IPS DF 6.9 (cell line): ENCODE measurements around the gene PARD6A.

ENCODE experiments used
- DNase-seq: peaks from one replicate; pipeline ENCODE4 v3.0.0-alpha.2; 2013; ENCODE audit warnings: low read depth, low spot score
- H3K27ac ChIP-seq: one replicate; pipeline ENCODE4 v1.5.1; 2013; ENCODE audit warnings: low read length, control low read depth
- H3K27me3 ChIP-seq: 2 replicates; pipeline ENCODE4 v1.6.1; 2013; ENCODE audit warnings: mild to moderate bottlenecking, low read length; ENCODE audit not compliant: control insufficient read depth, insufficient read depth
- H3K36me3 ChIP-seq: 2 replicates; pipeline ENCODE4 v1.6.1; 2013; ENCODE audit warnings: low read length; ENCODE audit not compliant: control insufficient read depth, insufficient read depth
- H3K4me1 ChIP-seq: 2 replicates; pipeline ENCODE4 v1.6.1; 2013; ENCODE audit warnings: low read length; ENCODE audit not compliant: control insufficient read depth, insufficient read depth
- H3K4me3 ChIP-seq: 2 replicates; pipeline ENCODE4 v1.5.1; 2013; ENCODE audit warnings: mild to moderate bottlenecking, low read length
- H3K9me3 ChIP-seq: 2 replicates; pipeline ENCODE4 v1.6.1; 2013; ENCODE audit warnings: low read length, inconsistent platforms; ENCODE audit not compliant: control insufficient read depth, insufficient read depth
- WGBS: extraction: QIAGEN DNeasy Blood & Tissue Kit; methylation state at CpG from one replicate; pipeline ENCODE4 v1.1.7; 2013; ENCODE audit warnings: mixed read lengths, missing lambda C conversion rate; ENCODE audit not compliant: insufficient read length, insufficient coverage; 5-methylcytosine and 5-hydroxymethylcytosine counted together

Gene PARD6A

DNA sequence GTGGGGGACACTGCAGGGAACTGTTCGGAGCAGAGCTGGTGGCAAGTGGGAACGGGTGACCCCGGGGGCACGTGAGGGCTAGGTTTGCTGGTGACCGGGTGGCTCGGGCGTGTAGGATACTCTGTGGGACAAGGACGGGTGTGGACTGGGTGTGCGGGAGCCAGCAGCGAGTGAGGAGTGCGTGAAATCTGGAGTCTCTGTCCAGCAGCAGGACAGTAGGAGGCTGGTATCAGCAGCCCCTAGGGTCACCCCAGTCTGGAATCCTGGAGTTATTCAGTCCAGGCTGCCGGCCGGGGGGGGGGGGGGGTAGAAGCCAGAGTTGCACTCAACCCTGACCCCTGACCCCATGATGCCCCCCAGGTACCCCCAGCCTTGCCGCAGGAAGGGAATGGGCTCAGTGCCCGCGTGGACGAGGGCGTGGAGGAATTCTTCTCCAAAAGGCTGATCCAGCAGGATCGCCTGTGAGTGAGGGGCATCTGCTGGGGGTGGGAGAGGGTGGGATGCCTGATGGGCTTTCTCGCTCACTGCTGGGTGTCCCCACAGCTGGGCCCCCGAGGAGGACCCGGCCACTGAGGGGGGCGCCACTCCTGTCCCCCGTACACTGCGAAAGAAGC is 6.9 kb upstream of the PARD6A start:
- Histone ChIP-seq H3K4me1 (peaks cover 7% of the 10 kb centered on the region), H3K36me3 (peaks cover 13% of the 10 kb centered on the region), H3K27me3 (no peaks in the 10 kb centered on the region), H3K9me3 (no peaks in the 10 kb centered on the region), H3K4me3 (peak overlapping the region; percentile 55; the same call in 1 of the 2 replicates), H3K27ac (no peak overlapping the region)
- no CpG with 5 or more reads among the region's 25 CpGs for WGBS
- no peak for DNase-seq

DNA sequence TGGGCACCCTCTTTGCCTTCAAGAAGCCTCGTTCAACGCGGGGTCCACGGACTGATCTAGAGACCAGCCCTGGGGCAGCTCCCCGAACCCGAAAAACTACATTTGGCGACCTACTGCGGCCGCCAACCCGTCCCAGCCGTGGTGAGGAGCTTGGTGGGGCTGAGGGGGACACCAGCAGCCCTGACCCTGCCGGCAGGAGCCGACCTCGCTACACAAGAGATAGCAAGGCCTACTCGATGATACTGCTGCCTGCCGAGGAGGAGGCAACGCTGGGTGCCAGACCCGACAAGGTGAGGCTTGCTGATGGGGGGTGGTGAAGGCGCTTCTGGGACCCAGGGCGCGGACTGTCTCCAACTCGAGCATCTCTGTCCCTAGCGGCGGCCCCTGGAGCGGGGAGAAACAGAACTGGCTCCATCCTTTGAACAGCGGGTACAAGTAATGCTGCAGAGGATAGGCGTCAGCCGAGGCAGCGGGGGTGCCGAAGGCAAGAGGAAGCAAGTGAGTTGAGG is 6.3 kb upstream of the PARD6A start:
- H3K9me3 ChIP-seq, result no peaks in the 10 kb centered on the region
- H3K4me3 ChIP-seq, result no peak overlapping the region
- no peak for DNase-seq
- H3K27ac ChIP-seq, result no peak overlapping the region
- H3K4me1 ChIP-seq, result peaks cover 10% of the 10 kb centered on the region
- peaks cover 11% of the 10 kb centered on the region for H3K36me3 ChIP-seq
- no CpG with 5 or more reads among the region's 30 CpGs for WGBS
- H3K27me3 ChIP-seq, result no peaks in the 10 kb centered on the region

DNA sequence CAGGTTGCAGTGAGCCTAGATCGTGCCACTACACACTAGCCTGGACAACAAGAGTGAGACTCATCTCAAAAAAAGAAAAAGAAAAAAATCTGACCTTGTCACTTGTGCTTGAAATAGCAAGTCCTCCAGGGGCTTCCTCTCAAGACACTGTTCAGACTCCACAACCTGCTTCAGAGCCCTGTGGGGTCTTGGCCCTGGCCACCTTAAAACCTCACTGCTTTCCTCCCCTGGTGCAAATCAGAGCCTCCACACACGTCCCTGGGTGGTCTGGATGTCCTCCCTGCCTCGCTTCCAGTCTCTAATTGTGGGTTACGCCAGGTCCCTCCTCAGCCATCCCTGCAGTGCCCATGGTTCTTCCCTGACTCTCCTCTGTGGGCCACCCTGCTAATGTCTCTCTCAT is 5.4 kb upstream of the PARD6A start:
- no CpG with 5 or more reads among the region's 4 CpGs for WGBS
- Histone ChIP-seq H3K27ac (no peak overlapping the region), H3K4me3 (no peak overlapping the region), H3K4me1 (peaks cover 7% of the 10 kb centered on the region), H3K27me3 (no peaks in the 10 kb centered on the region), H3K36me3 (peaks cover 11% of the 10 kb centered on the region), H3K9me3 (no peaks in the 10 kb centered on the region)
- no peak for DNase-seq

DNA sequence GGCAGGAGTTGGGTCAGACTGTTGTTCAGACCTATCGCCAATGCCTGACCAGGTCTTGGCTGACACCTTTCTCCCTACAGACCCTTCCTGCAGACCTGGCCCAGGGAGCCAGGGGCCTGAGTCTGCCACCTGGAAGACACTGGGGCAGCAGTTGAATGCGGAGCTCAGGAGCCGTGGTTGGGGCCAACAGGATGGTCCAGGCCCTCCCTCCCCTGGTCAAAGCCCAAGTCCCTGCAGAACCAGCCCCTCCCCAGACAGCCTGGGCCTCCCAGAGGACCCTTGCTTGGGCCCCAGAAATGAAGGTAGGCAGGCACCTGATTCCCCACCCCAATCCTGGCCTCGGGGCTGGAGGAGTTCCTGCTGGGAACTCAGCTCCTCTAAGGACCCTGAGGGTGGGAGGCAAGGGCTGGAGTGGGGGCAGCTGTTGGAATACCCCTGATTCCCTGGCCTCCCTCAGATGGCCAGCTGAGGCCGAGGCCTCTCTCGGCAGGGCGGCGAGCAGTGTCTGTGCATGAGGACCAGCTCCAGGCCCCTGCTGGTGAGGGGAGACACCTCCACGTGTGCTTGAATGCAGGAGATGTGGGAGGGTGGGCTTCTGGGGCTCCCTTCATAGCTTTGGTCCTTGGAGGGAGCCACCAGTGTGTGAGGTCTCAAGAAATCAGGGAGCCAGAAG is 4.3 kb upstream of the PARD6A start:
- no peak overlapping the region for H3K4me3 ChIP-seq
- H3K27me3 ChIP-seq, result no peaks in the 10 kb centered on the region
- H3K36me3 ChIP-seq, result peaks cover 10% of the 10 kb centered on the region
- H3K9me3 ChIP-seq, result no peaks in the 10 kb centered on the region
- no CpG with 5 or more reads among the region's 9 CpGs for WGBS
- peaks cover 7% of the 10 kb centered on the region for H3K4me1 ChIP-seq
- no peak for DNase-seq
- H3K27ac ChIP-seq, result no peak overlapping the region

DNA sequence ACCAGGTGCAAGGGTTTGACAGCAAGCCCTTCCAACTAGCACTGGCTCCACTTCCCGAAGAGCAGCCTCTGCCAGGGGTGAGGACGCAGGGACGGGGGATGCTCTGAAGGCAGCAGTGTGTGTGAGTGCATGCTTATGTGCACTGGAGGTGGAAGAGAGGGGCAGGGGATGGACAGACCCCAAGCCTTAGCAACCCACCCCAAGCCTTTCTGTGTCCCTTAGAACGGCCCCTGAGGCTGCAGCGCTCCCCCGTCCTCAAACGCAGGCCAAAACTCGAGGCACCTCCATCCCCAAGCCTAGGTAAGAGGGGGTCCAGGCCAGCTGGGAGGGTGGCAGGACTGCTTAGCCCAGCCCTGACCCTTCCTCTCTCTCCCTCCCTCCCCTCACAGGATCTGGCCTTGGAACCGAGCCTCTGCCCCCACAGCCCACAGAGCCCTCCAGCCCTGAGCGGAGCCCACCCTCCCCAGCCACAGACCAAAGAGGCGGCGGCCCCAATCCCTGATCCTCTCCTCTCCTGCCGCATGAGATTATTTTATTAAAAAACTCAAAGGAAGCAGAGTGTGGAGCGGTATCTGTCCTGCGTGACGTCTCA is 3.6 kb upstream of the PARD6A start:
- peaks cover 6% of the 10 kb centered on the region; the same call in 1 of the 2 replicates for H3K36me3 ChIP-seq
- no CpG with 5 or more reads among the region's 16 CpGs for WGBS

DNA sequence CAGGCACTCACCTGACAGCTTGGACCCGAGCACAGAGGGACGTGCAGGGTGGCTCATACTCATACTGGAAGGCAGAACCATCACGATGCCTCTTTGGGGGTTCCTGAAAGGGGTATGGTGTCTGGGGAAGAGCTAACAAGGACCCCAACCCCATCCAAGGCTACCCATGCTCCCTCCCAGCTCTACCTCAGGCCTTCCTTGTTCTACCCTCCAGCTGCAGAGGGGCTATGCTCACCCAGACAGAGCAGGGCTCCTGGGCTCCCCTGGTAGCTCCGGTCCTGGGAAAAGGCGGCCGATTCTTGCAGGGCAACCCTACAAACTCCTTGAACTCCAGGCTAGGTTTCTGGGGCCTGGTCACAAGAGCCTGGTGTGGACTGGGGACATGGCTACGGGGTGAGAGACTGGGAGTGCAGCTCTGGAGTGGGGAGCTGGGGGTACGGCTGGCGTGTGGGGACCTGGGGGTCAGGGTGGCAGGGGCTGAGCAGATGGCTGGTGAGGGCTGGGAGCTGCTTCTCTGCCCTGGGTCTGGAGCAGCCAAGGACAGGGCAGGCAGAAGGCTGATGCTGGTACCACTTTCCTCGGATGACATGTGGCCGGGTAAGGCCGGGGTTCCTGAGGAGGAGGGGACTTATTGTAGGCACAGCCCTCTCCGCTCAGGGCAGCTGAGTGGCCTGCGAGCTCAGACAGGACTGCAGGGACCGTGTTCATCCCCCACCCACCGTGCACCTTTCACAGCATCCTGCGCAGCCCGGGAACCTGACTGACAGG is 2.8 kb upstream of the PARD6A start:
- no CpG with 5 or more reads among the region's 18 CpGs for WGBS
- Histone ChIP-seq H3K4me3 (no peak overlapping the region), H3K27ac (no peak overlapping the region), H3K4me1 (peaks cover 7% of the 10 kb centered on the region), H3K36me3 (peaks cover 6% of the 10 kb centered on the region; the same call in 1 of the 2 replicates), H3K9me3 (no peaks in the 10 kb centered on the region), H3K27me3 (no peaks in the 10 kb centered on the region)
- DNase-seq, result no peak

More for the DNA sequence above, 3.6 kb upstream of the PARD6A start:
- DNase-seq, result no peak
- Histone ChIP-seq H3K4me1 (peaks cover 7% of the 10 kb centered on the region), H3K9me3 (no peaks in the 10 kb centered on the region), H3K27me3 (no peaks in the 10 kb centered on the region), H3K27ac (no peak overlapping the region), H3K4me3 (no peak overlapping the region)

DNA sequence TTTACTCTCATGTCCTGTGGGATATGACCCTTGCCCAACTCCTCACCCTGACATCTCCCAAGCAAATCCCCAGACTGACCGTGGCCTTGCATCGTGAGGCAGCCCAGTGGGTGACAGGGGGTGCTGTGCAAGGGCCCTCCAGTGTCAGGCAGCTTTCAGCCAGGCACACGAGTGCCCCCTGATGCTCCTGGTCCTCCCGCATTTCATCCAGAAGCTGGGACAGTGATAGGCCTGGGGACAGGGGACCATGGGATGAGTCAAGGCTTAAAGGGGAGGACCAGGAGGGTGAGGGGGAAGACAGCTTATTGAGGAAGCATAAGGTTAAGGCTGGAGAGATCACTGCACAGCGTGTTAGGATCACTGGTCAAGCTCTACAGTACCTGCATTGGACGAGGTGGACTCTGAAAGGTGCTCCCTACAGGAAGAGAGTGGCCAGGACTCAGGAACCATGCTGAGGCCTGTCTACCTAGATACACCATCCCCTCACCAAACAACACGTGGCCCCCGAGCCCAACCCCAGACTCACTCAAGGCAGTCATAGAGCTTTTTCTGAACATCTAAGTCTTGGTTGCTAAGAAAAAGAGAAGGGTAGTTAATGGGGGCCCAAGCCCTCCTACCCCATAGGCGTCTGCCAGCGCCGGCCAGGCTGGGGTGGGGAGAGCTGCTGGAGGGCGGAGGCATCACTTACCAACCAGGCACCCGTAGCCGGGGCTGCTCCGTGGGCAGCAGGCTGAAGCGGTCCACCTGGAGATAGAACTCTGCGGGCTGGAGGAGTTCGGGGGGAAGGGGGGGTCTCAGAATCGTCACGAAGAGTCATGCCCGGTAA is 1.7 kb upstream of the PARD6A start:
- WGBS, result no CpG with 5 or more reads among the region's 21 CpGs
- peak overlapping the region; percentile 92; the same call in 1 of the 2 replicates for H3K4me3 ChIP-seq
- no peak for DNase-seq
- H3K27ac ChIP-seq, result no peak overlapping the region
- peaks cover 5% of the 10 kb centered on the region for H3K4me1 ChIP-seq
- no peaks in the 10 kb centered on the region for H3K9me3 ChIP-seq
- no peaks in the 10 kb centered on the region for H3K27me3 ChIP-seq
- H3K36me3 ChIP-seq, result peaks cover 6% of the 10 kb centered on the region; the same call in 1 of the 2 replicates

DNA sequence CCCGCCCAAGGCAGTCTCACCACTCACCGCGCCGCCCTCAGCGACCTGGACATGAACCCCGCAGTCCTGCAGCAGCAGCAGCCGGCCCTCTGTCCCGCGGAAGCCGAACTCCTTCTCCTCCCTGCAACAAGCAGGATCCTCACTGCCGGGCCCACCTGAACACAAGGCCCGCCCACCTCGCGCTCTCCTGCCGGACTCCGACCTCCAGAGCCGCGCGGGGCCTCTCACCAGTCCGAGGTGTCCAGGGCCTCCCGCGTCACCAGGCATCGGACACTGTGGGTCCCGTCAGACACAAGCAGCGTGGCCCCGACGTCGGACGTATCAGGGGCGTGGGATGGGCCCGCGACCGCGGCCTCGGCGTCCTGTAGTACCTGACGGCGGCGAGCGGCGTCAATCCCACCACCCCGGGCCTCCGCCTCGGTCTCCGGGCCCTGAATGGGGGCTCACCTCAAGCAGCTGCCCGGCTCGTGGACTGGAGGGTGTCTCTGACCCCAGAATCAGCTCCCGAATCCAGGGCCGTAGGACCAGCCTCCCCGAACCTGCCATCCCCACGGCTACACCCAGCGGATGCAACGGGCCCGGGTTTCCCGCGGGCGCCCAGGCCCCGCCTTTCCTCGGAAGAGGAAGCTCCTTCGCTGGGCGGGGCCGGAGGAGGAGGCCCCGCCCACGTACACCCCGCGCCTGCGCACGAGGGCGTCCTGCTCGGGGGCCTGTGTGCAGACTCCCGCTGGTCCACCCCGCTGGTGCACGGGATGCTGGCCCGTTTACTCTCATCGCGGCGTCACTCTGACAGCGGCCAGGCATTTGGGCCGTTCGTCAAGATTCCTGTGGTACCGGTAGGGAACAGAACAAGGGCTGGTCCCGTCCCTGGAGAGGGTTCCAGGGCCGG is 841 bp upstream of the PARD6A start, which contains the start of gene ACD:
Gene ACD (minus strand): TSS at position 586 of the 889 bp plus-strand sequence. CDS start 40 bp downstream, at position 546.
- Histone ChIP-seq H3K36me3 (peaks cover 6% of the 10 kb centered on the region; the same call in 1 of the 2 replicates), H3K27ac (no peak within 1 kb of the TSS), H3K4me1 (peaks cover 5% of the 10 kb centered on the region), H3K9me3 (no peaks in the 10 kb centered on the region), H3K27me3 (no peaks in the 10 kb centered on the region), H3K4me3 (peak within 1 kb of the TSS; percentile 92)
- no peak for DNase-seq
- WGBS, result no CpG with 5 or more reads among the region's 83 CpGs
